Astrocyte (in vitro differentiated cells and primary cell): ENCODE results near the gene ADCY5. TPM values are rescaled to one million over a fixed set of nuclear protein-coding genes. Genes with fewer than 3 reads are reported as not detected.

Experiments
- DNase-seq: peaks from one replicate; pipeline ENCODE4 v3.0.0-alpha.2; 2010; ENCODE audit warnings: low read depth
- FAIRE-seq: peaks from 2 replicates; lab custom pipeline; 2011; peaks lifted over from hg19 to GRCh38; lab: Jason Lieb, UNC
- H2AFZ ChIP-seq: 2 replicates; pipeline ENCODE4 v1.6.0; 2012; ENCODE audit warnings: low read depth, low read length, inconsistent platforms
- H3K27ac ChIP-seq: 2 replicates; pipeline ENCODE4 v1.5.1; 2011; ENCODE audit warnings: low read depth, low read length, inconsistent platforms
- H3K27me3 ChIP-seq: 2 replicates; pipeline ENCODE4 v1.6.0; 2011; ENCODE audit warnings: low read length, inconsistent platforms; ENCODE audit not compliant: insufficient read depth
- H3K36me3 ChIP-seq: 2 replicates; pipeline ENCODE4 v1.5.1; 2011; ENCODE audit warnings: low read length, inconsistent platforms; ENCODE audit not compliant: insufficient read depth
- H3K4me1 ChIP-seq: 2 replicates; pipeline ENCODE4 v1.5.1; 2011; ENCODE audit warnings: low read length, inconsistent platforms; ENCODE audit not compliant: insufficient read depth
- H3K4me2 ChIP-seq: 2 replicates; pipeline ENCODE4 v1.6.0; 2012; ENCODE audit warnings: low read length, inconsistent platforms
- H3K4me3 ChIP-seq: 2 replicates; pipeline ENCODE4 v1.5.1; 2011; ENCODE audit warnings: low read depth, mild to moderate bottlenecking, low read length, inconsistent platforms; ENCODE audit not compliant: insufficient read depth
- H3K79me2 ChIP-seq: 2 replicates; pipeline ENCODE4 v1.6.0; 2012; ENCODE audit warnings: mild to moderate bottlenecking, low read length, inconsistent platforms; ENCODE audit not compliant: insufficient read depth
- H3K9ac ChIP-seq: 2 replicates; pipeline ENCODE4 v1.6.0; 2012; ENCODE audit warnings: mild to moderate bottlenecking, low read length, inconsistent platforms
- H3K9me3 ChIP-seq: 2 replicates; pipeline ENCODE4 v1.5.1; 2012; ENCODE audit warnings: low read depth, mild to moderate bottlenecking, low read length, inconsistent platforms; ENCODE audit not compliant: insufficient read depth
- H4K20me1 ChIP-seq: 2 replicates; pipeline ENCODE4 v1.6.0; 2012; ENCODE audit warnings: low read length, inconsistent platforms; ENCODE audit not compliant: insufficient read depth
- H3K27ac Mint-ChIP-seq: one replicate; pipeline ENCODE4 v1.8.0; 2021; ENCODE audit warnings: mild to moderate bottlenecking, mixed read lengths; ENCODE audit not compliant: unreplicated experiment
- H3K27me3 Mint-ChIP-seq: one replicate; pipeline ENCODE4 v1.8.0; 2021; ENCODE audit warnings: low read depth, mixed read lengths; ENCODE audit not compliant: unreplicated experiment
- H3K36me3 Mint-ChIP-seq: one replicate; pipeline ENCODE4 v1.8.0; 2021; ENCODE audit warnings: low read depth, mixed read lengths; ENCODE audit not compliant: unreplicated experiment
- H3K4me1 Mint-ChIP-seq: one replicate; pipeline ENCODE4 v1.8.0; 2021; ENCODE audit warnings: low read depth, mixed read lengths; ENCODE audit not compliant: unreplicated experiment
- H3K4me3 Mint-ChIP-seq: one replicate; pipeline ENCODE4 v1.8.0; 2021; ENCODE audit warnings: mild to moderate bottlenecking, moderate library complexity, mixed read lengths; ENCODE audit not compliant: unreplicated experiment
- H3K9me3 Mint-ChIP-seq: one replicate; pipeline ENCODE4 v1.8.0; 2021; ENCODE audit warnings: mild to moderate bottlenecking, mixed read lengths; ENCODE audit not compliant: unreplicated experiment
- EZH2 ChIP-seq: IDR thresholded peaks from 2 replicates; pipeline ENCODE4 v1.6.1; 2012; ENCODE audit warnings: mild to moderate bottlenecking, low read length, inconsistent platforms; ENCODE audit not compliant: insufficient read depth
- total RNA-seq: library from RNA; stranded (reverse); gene quantifications from 2 replicates; pipeline ENCODE4 v1.2.1, GENCODE V29; 2021
- TF ChIP-seq, protein P1 (sequence below): IDR thresholded peaks from 2 replicates; pipeline ENCODE4 v1.5.1; 2011; ENCODE audit warnings: low read depth, mild to moderate bottlenecking, inconsistent platforms, low read length, moderate library complexity; ENCODE audit not compliant: insufficient read depth

ADCY5 gene
- total RNA-seq, 1 donor from 2014 or later: 1.2 TPM

DNA sequence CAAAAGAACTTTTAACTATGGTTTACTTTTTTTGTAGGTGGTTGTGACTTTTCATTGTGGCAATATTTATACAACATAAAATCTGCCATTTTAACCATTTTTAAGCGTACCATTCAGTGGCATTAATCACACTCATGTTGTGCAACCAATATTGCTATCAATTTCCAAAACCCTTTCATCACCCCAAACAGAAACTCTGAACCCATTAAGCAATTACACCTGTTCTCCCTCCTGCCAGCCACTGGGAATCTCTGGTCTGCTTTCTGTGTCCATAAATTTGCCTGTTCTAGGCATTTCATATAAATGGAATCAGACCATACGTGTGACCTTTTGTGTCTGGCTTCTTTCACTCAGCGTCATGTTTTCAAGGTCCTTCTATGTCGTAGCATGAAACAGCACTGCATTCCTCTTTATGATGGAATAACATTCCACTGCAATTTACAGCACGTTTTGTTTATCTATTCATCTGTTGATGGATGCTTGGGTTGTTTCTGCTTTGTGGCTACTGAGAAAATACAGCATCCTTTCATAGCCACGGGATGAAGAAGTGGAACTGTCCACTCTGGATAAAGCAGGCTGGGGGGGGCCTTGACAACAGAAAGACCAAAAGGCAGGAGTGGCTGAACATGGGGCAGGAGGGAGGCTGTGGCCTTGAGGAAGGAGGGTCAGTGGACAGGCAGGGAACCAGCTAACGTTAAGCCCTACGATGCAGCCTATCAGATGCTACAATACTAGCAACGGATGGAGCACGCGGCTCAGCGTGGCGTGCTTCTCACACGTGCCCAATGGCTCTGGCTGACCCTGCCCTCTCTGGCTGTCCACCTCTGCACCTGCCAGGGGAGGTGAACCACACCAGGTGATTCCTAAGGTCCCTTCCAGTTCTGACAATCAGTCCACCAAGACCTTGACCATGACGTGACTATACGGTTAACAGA, 136.3 kb downstream of the ADCY5 start:
- no peak for FAIRE-seq
- H3K4me2 ChIP-seq: no peak overlapping the region
- DNase-seq: no peak

DNA sequence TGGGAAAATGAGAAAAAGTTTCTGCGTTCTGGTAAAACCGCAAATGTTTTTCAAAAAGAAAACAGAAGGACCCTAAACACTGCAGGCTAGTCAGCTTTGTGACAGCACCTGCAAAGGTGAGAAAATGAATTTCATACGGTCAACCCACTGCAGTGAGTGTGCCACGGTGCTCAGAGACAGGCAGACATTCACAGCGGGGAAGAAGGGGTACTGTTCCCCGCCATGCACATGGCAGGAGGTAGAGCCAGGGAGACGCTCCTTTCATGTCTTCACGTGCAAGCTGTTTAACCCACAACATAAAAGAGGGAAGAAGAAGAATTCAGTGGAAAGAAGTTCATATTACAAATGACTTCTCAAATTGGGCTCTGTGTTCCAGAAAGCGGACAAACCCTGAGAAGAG, 137.7 kb downstream of the ADCY5 start:
- Histone ChIP-seq H3K27me3 (peaks cover 28% of the 10 kb centered on the region), H3K9me3 (no peaks in the 10 kb centered on the region), H4K20me1 (no peaks in the 10 kb centered on the region), H3K9ac (no peak overlapping the region), H3K4me2 (no peak overlapping the region), H3K36me3 (no peaks in the 10 kb centered on the region), H3K27ac (no peak overlapping the region), H3K4me1 (no peaks in the 10 kb centered on the region), H2AFZ (no peak overlapping the region), H3K4me3 (no peak overlapping the region), H3K79me2 (no peaks in the 10 kb centered on the region)
- Mint-ChIP-seq H3K27me3 (peaks cover 31% of the 10 kb centered on the region), H3K9me3 (no peaks in the 10 kb centered on the region), H3K27ac (peak overlapping the region; percentile 10), H3K4me1 (peaks cover 13% of the 10 kb centered on the region), H3K4me3 (no peak overlapping the region), H3K36me3 (no peaks in the 10 kb centered on the region)
- DNase-seq (no peak), FAIRE-seq (no peak)
- TF ChIP-seq EZH2: no peak
- TF ChIP-seq, protein P1, sequence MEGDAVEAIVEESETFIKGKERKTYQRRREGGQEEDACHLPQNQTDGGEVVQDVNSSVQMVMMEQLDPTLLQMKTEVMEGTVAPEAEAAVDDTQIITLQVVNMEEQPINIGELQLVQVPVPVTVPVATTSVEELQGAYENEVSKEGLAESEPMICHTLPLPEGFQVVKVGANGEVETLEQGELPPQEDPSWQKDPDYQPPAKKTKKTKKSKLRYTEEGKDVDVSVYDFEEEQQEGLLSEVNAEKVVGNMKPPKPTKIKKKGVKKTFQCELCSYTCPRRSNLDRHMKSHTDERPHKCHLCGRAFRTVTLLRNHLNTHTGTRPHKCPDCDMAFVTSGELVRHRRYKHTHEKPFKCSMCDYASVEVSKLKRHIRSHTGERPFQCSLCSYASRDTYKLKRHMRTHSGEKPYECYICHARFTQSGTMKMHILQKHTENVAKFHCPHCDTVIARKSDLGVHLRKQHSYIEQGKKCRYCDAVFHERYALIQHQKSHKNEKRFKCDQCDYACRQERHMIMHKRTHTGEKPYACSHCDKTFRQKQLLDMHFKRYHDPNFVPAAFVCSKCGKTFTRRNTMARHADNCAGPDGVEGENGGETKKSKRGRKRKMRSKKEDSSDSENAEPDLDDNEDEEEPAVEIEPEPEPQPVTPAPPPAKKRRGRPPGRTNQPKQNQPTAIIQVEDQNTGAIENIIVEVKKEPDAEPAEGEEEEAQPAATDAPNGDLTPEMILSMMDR: no peak

More for the DNA sequence above, 136.3 kb downstream of the ADCY5 start:
- Mint-ChIP-seq H3K4me3 (no peak overlapping the region), H3K27ac (no peak overlapping the region), H3K27me3 (peaks cover 33% of the 10 kb centered on the region), H3K36me3 (no peaks in the 10 kb centered on the region), H3K4me1 (peaks cover 13% of the 10 kb centered on the region), H3K9me3 (no peaks in the 10 kb centered on the region)
- Histone ChIP-seq H3K36me3 (no peaks in the 10 kb centered on the region), H3K27me3 (peaks cover 28% of the 10 kb centered on the region), H4K20me1 (no peaks in the 10 kb centered on the region), H3K9me3 (no peaks in the 10 kb centered on the region), H2AFZ (no peak overlapping the region), H3K9ac (no peak overlapping the region), H3K27ac (no peak overlapping the region), H3K4me1 (no peaks in the 10 kb centered on the region), H3K4me3 (no peak overlapping the region), H3K79me2 (no peaks in the 10 kb centered on the region)
- TF ChIP-seq EZH2: no peak
- TF ChIP-seq, protein P1: no peak

DNA sequence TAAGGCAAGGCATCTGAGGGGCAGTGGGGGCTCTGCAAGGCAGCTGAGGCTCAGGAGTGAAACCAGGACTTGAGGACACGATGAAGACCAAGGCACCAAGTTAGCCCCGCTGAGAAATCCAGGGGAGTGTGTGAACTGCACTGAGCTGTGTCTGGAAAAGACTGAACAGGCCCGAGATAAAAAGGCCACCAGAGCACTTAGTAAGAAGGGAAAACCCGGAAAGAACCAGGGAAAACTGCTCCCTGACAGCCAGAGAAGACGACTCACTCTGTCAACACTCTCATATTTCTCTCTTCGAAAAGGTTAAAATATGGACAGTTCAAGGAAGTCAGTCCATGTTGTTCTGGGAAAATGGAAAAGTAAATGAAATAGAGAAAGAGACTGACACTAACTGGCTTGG, 138.1 kb downstream of the ADCY5 start:
- H3K4me3 ChIP-seq: no peak overlapping the region
- no peaks in the 10 kb centered on the region for H3K36me3 ChIP-seq
- H3K27me3 ChIP-seq: peaks cover 28% of the 10 kb centered on the region
- no peaks in the 10 kb centered on the region for H3K79me2 ChIP-seq
- H3K9ac ChIP-seq: no peak overlapping the region
- H3K4me2 ChIP-seq: no peak overlapping the region
- FAIRE-seq: no peak
- TF ChIP-seq, protein P1: no peak
- no peak for TF ChIP-seq EZH2
- Mint-ChIP-seq H3K9me3 (no peaks in the 10 kb centered on the region), H3K4me1 (peaks cover 13% of the 10 kb centered on the region), H3K27ac (no peak overlapping the region), H3K36me3 (no peaks in the 10 kb centered on the region), H3K27me3 (peaks cover 30% of the 10 kb centered on the region), H3K4me3 (no peak overlapping the region)
- no peak overlapping the region for H3K27ac ChIP-seq
- H2AFZ ChIP-seq: no peak overlapping the region
- DNase-seq: no peak
- no peaks in the 10 kb centered on the region for H4K20me1 ChIP-seq
- no peaks in the 10 kb centered on the region for H3K9me3 ChIP-seq
- no peaks in the 10 kb centered on the region for H3K4me1 ChIP-seq
